GM21423 (cell line): ENCODE measurements around the gene NOD2.

Experiments used
- ATAC-seq: cut with Tn5 transposase; IDR thresholded peaks from one replicate; pipeline ENCODE4 v1.9.1; 2021; ENCODE audit warnings: mild to moderate bottlenecking, moderate library complexity; ENCODE audit not compliant: unreplicated experiment

NOD2 gene

GRCh38 chr16:50692999-50693781 lies at the start of gene NOD2:
TSS of gene NOD2 (plus strand) at chr16:50693606. CDS start at chr16:50699496, 5,890 bp downstream.
- no peak for ATAC-seq

- ATAC-seq = no peak
These were observed 49.2 kb upstream of the NOD2 start for GRCh38 chr16:50644245-50644644.

GRCh38 chr16:50644729-50645128 lies 48.7 kb upstream of the NOD2 start:
- ATAC-seq = no peak

- no peak for ATAC-seq
These were observed 47.7 kb upstream of the NOD2 start for GRCh38 chr16:50645563-50646220.

GRCh38 chr16:50646345-50646744 lies 47.1 kb upstream of the NOD2 start:
- no peak for ATAC-seq

- no peak for ATAC-seq
These were observed 41.5 kb upstream of the NOD2 start for GRCh38 chr16:50651835-50652438.

GRCh38 chr16:50652836-50653425 lies 40.5 kb upstream of the NOD2 start:
- ATAC-seq = no peak

- ATAC-seq = no peak
These were observed 39.5 kb upstream of the NOD2 start for GRCh38 chr16:50653633-50654519.

- no peak for ATAC-seq
These were observed 37.8 kb upstream of the NOD2 start for GRCh38 chr16:50655558-50656055.

- ATAC-seq = no peak
These were observed 36.2 kb upstream of the NOD2 start for GRCh38 chr16:50657241-50657640.

GRCh38 chr16:50659806-50660205 lies 33.6 kb upstream of the NOD2 start:
- ATAC-seq = no peak

- ATAC-seq = no peak
These were observed 31.0 kb upstream of the NOD2 start for GRCh38 chr16:50662306-50662940.

GRCh38 chr16:50664270-50664669 lies 29.1 kb upstream of the NOD2 start:
- ATAC-seq = no peak

GRCh38 chr16:50665128-50665878 lies 28.1 kb upstream of the NOD2 start:
- peak; percentile 41 for ATAC-seq

- peak; percentile 69 for ATAC-seq
These were observed 26.5 kb upstream of the NOD2 start for GRCh38 chr16:50666658-50667496.

- no peak for ATAC-seq
These were observed 25.7 kb upstream of the NOD2 start for GRCh38 chr16:50667497-50668367.

- ATAC-seq = no peak
These were observed 24.9 kb upstream of the NOD2 start for GRCh38 chr16:50668368-50669008.
